ENCODE results near the gene TMEM120B. TPM values are rescaled to one million over a fixed set of nuclear protein-coding genes. Genes with fewer than 3 reads are reported as not detected.
A peak's percentile ranks its signal among the peaks of the same experiment; 100 is the strongest.
"Not testable (repeated sequence)": the region's sequence is repeated elsewhere in the genome, so short reads cannot be mapped to it uniquely, and the experiment has no call there.

TMEM120B gene
- total and polyA plus RNA-seq, 4 donors: 1.5 to 12.0 (median 9.1) TPM

GRCh38 chr12:121701667-121702277, 10.8 kb upstream of the TMEM120B start:
- intact Hi-C loops (cut with DNase I): no loop called here
- Histone ChIP-seq H3K9me3 (ENCODE audit: control insufficient read depth, low read length) (no peaks in the 10 kb centered on the region), H3K27ac (ENCODE audit: low read depth in 1 of 2, low read length in 2 of 2) (no peak overlapping the region), H3K36me3 (ENCODE audit: control insufficient read depth in 1 of 2, insufficient read depth in 2 of 2, low read length in 1 of 2) (no peaks in the 10 kb centered on the region), H3K4me3 (ENCODE audit: low read length in 2 of 2) (no peak overlapping the region), H3K27me3 (ENCODE audit: control insufficient read depth in 1 of 2, insufficient read depth in 2 of 2, low read length in 1 of 2) (no peaks in the 10 kb centered on the region), H3K4me1 (ENCODE audit: control insufficient read depth in 1 of 2, insufficient read depth in 2 of 2, low read length in 2 of 2) (peaks cover 0 to 2% of the 10 kb centered on the region in 2 donors)
- no peak for DNase-seq
- WGBS, 2 donors: 79 to 92% methylated on average over 3 of the region's 3 CpGs
- ATAC-seq (ENCODE audit: low FRiP score): no peak

- Histone ChIP-seq H3K36me3 (ENCODE audit: control insufficient read depth in 1 of 2, insufficient read depth in 2 of 2, low read length in 1 of 2) (no peaks in the 10 kb centered on the region), H3K4me3 (ENCODE audit: low read length in 2 of 2) (no peak overlapping the region), H3K27ac (ENCODE audit: low read depth in 1 of 2, low read length in 2 of 2) (no peak overlapping the region), H3K27me3 (ENCODE audit: control insufficient read depth in 1 of 2, insufficient read depth in 2 of 2, low read length in 1 of 2) (no peaks in the 10 kb centered on the region), H3K9me3 (ENCODE audit: control insufficient read depth, low read length) (no peaks in the 10 kb centered on the region), H3K4me1 (ENCODE audit: control insufficient read depth in 1 of 2, insufficient read depth in 2 of 2, low read length in 2 of 2) (peaks cover 0 to 2% of the 10 kb centered on the region in 2 donors)
- intact Hi-C loops (cut with DNase I): no loop called here
- WGBS, 2 donors: 51 to 58% methylated on average over 6 of the region's 6 CpGs
- no peak for DNase-seq
- ATAC-seq (ENCODE audit: low FRiP score): no peak
Observed at GRCh38 chr12:121702944-121703343, 9.6 kb upstream of the TMEM120B start.

- intact Hi-C loops (cut with DNase I): no loop called here
- no peaks in the 10 kb centered on the region for H3K27me3 ChIP-seq (ENCODE audit: control insufficient read depth in 1 of 2, insufficient read depth in 2 of 2, low read length in 1 of 2)
- DNase-seq (no peak), ATAC-seq (ENCODE audit: low FRiP score) (no peak)
- H3K9me3 ChIP-seq (ENCODE audit: control insufficient read depth, low read length): no peaks in the 10 kb centered on the region
- H3K36me3 ChIP-seq (ENCODE audit: control insufficient read depth in 1 of 2, insufficient read depth in 2 of 2, low read length in 1 of 2): no peaks in the 10 kb centered on the region
- peaks cover 0 to 2% of the 10 kb centered on the region in 2 donors for H3K4me1 ChIP-seq (ENCODE audit: control insufficient read depth in 1 of 2, insufficient read depth in 2 of 2, low read length in 2 of 2)
- no peak overlapping the region for H3K27ac ChIP-seq (ENCODE audit: low read depth in 1 of 2, low read length in 2 of 2)
- no peak overlapping the region for H3K4me3 ChIP-seq (ENCODE audit: low read length in 2 of 2)
Observed at GRCh38 chr12:121705514-121705913, 7.0 kb upstream of the TMEM120B start.

- no peaks in the 10 kb centered on the region for H3K36me3 ChIP-seq (ENCODE audit: control insufficient read depth in 1 of 2, insufficient read depth in 2 of 2, low read length in 1 of 2)
- intact Hi-C loops (cut with DNase I): no loop called here
- WGBS, 2 donors: 84 to 89% methylated on average over 7 of the region's 7 CpGs
- no peaks in the 10 kb centered on the region for H3K27me3 ChIP-seq (ENCODE audit: control insufficient read depth in 1 of 2, insufficient read depth in 2 of 2, low read length in 1 of 2)
- H3K9me3 ChIP-seq (ENCODE audit: control insufficient read depth, low read length): no peaks in the 10 kb centered on the region
- no peak for ATAC-seq (ENCODE audit: low FRiP score)
- no peak overlapping the region for H3K27ac ChIP-seq (ENCODE audit: low read depth in 1 of 2, low read length in 2 of 2)
- H3K4me3 ChIP-seq (ENCODE audit: low read length in 2 of 2): no peak overlapping the region
- no peaks in the 10 kb centered on the region for H3K4me1 ChIP-seq (ENCODE audit: control insufficient read depth in 1 of 2, insufficient read depth in 2 of 2, low read length in 2 of 2)
- no peak for DNase-seq
Observed at GRCh38 chr12:121708313-121709063, 4.1 kb upstream of the TMEM120B start.

GRCh38 chr12:121709064-121709424, 3.5 kb upstream of the TMEM120B start:
- ATAC-seq (ENCODE audit: low FRiP score); DNase-seq; H3K9me3 ChIP-seq (ENCODE audit: control insufficient read depth, low read length); H3K27ac ChIP-seq (ENCODE audit: low read depth in 1 of 2, low read length in 2 of 2); intact Hi-C loops (cut with DNase I); H3K27me3 ChIP-seq (ENCODE audit: control insufficient read depth in 1 of 2, insufficient read depth in 2 of 2, low read length in 1 of 2); H3K4me1 ChIP-seq (ENCODE audit: control insufficient read depth in 1 of 2, insufficient read depth in 2 of 2, low read length in 2 of 2); H3K36me3 ChIP-seq (ENCODE audit: control insufficient read depth in 1 of 2, insufficient read depth in 2 of 2, low read length in 1 of 2); H3K4me3 ChIP-seq (ENCODE audit: low read length in 2 of 2): not testable (repeated sequence)
- WGBS, 2 donors: 88 to 93% methylated on average over 8 of the region's 8 CpGs

- Histone ChIP-seq H3K4me1 (ENCODE audit: control insufficient read depth in 1 of 2, insufficient read depth in 2 of 2, low read length in 2 of 2) (no peaks in the 10 kb centered on the region), H3K4me3 (ENCODE audit: low read length in 2 of 2) (no peak overlapping the region), H3K9me3 (ENCODE audit: control insufficient read depth, low read length) (no peaks in the 10 kb centered on the region), H3K27me3 (ENCODE audit: control insufficient read depth in 1 of 2, insufficient read depth in 2 of 2, low read length in 1 of 2) (no peaks in the 10 kb centered on the region), H3K36me3 (ENCODE audit: control insufficient read depth in 1 of 2, insufficient read depth in 2 of 2, low read length in 1 of 2) (no peaks in the 10 kb centered on the region), H3K27ac (ENCODE audit: low read depth in 1 of 2, low read length in 2 of 2) (no peak overlapping the region)
- 86% methylated on average over 5 of the region's 5 CpGs for WGBS, 2 donors
- ATAC-seq (ENCODE audit: low FRiP score) (no peak), DNase-seq (no peak)
- intact Hi-C loops (cut with DNase I): no loop called here
Observed at GRCh38 chr12:121709478-121709961, 3.0 kb upstream of the TMEM120B start.

- no peaks in the 10 kb centered on the region for H3K4me1 ChIP-seq (ENCODE audit: control insufficient read depth in 1 of 2, insufficient read depth in 2 of 2, low read length in 2 of 2)
- H3K27me3 ChIP-seq (ENCODE audit: control insufficient read depth in 1 of 2, insufficient read depth in 2 of 2, low read length in 1 of 2): no peaks in the 10 kb centered on the region
- DNase-seq: peak; percentile 68 to 81
- intact Hi-C loops (cut with DNase I): loop anchor here (5.0 to 10.0 kb wide), 3 partner anchors 41 to 183 kb away; no protein-coding TSS in a partner anchor
- no peaks in the 10 kb centered on the region for H3K9me3 ChIP-seq (ENCODE audit: control insufficient read depth, low read length)
- WGBS, 2 donors: 40 to 42% methylated on average over 24 of the region's 24 CpGs
- H3K27ac ChIP-seq (ENCODE audit: low read depth in 1 of 2, low read length in 2 of 2): peak overlapping the region in 1 of 2 donors; percentile 91
- H3K36me3 ChIP-seq (ENCODE audit: control insufficient read depth in 1 of 2, insufficient read depth in 2 of 2, low read length in 1 of 2): no peaks in the 10 kb centered on the region
- peak; percentile 39 for ATAC-seq (ENCODE audit: low FRiP score)
- peak overlapping the region; percentile 78 to 80 for H3K4me3 ChIP-seq (ENCODE audit: low read length in 2 of 2)
Observed at GRCh38 chr12:121711361-121712189, 977 bp upstream of the TMEM120B start.

GRCh38 chr12:121712190-121712460, 427 bp upstream of the TMEM120B start:
- peak overlapping the region; percentile 78 to 80 for H3K4me3 ChIP-seq (ENCODE audit: low read length in 2 of 2)
- ATAC-seq (ENCODE audit: low FRiP score) (peak; percentile 45), DNase-seq (peak in 1 of 2 donors; percentile 57)
- intact Hi-C loops (cut with DNase I): loop anchor here (5.0 to 10.0 kb wide), 3 partner anchors 40 to 183 kb away; no protein-coding TSS in a partner anchor
- peak overlapping the region in 1 of 2 donors; percentile 91 for H3K27ac ChIP-seq (ENCODE audit: low read depth in 1 of 2, low read length in 2 of 2)
- WGBS, 2 donors: 0 to 1% methylated on average over 16 of the region's 16 CpGs
- H3K36me3 ChIP-seq (ENCODE audit: control insufficient read depth in 1 of 2, insufficient read depth in 2 of 2, low read length in 1 of 2): no peaks in the 10 kb centered on the region
- no peaks in the 10 kb centered on the region for H3K4me1 ChIP-seq (ENCODE audit: control insufficient read depth in 1 of 2, insufficient read depth in 2 of 2, low read length in 2 of 2)
- H3K9me3 ChIP-seq (ENCODE audit: control insufficient read depth, low read length): no peaks in the 10 kb centered on the region
- no peaks in the 10 kb centered on the region for H3K27me3 ChIP-seq (ENCODE audit: control insufficient read depth in 1 of 2, insufficient read depth in 2 of 2, low read length in 1 of 2)

All from aorta (tissue), 5 donors.